Renal cortical epithelial cell (primary cell): Measurements from ENCODE around the gene CYTIP. TPM values are rescaled to one million over a fixed set of nuclear protein-coding genes. Genes with fewer than 3 reads are reported as not detected.
"Not testable (repeated sequence)": the region's sequence is repeated elsewhere in the genome, so short reads cannot be mapped to it uniquely, and the experiment has no call there.

ENCODE experiments used
- DNase-seq: peaks from one replicate; pipeline ENCODE4 v3.0.0-alpha.2; 2011; ENCODE audit warnings: low read depth
- total RNA-seq: library from RNA; depleted of rRNA; stranded (reverse); fragments of >200 nt; gene quantifications from 2 replicates; pipeline ENCODE4 v1.2.3, GENCODE V29; 2014

The CYTIP gene
- total RNA-seq, 1 donor from 2014 or later, result 0.94 TPM

DNA sequence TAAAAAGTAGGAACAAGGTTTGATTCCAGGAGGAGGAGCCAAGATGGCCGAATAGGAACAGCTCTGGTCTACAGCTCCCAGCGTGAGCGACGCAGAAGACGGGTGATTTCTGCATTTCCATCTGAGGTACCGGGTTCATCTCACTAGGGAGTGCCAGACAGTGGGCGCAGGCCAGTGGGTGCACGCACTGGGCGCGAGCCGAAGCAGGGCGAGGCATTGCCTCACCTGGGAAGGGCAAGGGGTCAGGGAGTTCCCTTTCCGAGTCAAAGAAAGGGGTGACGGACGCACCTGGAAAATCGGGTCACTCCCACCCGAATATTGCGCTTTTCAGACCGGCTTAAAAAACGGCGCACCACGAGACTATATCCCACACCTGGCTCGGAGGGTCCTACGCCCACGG lies 75.4 kb downstream of the CYTIP start:
- DNase-seq, result not testable (repeated sequence)

DNA sequence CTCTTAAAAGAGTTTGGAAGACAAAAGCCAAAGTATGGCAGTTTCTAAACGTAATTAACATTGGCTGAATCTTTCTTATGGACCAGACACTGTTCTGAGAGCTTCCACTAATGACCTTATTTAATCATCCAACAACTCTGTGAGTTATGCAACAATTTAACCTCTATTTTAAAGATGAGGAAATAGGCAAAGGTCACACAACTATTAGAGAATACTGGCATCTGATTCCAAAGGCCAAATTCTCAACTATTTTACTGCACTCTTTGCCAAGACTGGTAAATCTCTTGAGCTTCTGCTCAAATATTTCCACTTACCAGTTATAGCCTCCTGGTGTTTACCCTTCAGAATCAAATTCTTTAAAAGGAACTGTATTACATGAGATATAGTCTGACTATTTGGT lies 76.2 kb downstream of the CYTIP start:
- DNase-seq, result no peak

Other genes starting within 250 kb of the CYTIP start
- 3.7 and 10.1 TPM in 2 replicates for gene GALNT5, start 186.4 kb downstream of the CYTIP start, total RNA-seq
- gene ERMN, start 118.3 kb downstream of the CYTIP start, total RNA-seq, result not detected in 2 replicates
- 0.40 and 0.69 TPM in 2 replicates for gene ACVR1C, start 184.8 kb upstream of the CYTIP start, total RNA-seq